ENCODE data around the gene SEZ6.

The SEZ6 gene

DNA sequence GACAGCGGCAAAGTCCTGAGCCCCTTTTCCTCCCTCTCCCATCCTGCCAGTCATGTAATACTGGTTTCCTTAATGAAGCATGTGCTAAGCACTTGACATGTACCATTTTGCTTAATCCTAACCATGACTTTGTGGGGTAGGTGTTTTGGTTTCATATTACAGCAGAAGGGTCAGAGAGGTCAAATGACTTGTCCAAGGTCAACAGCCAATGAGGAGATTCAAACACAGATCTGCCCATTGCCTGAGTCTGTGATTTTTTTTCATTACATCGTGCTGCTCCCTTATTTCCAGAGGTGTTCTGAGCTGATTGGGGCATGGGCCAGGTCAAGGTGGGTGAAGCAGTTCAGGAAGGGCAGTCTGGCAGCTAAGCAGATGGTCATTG, 36.9 kb downstream of the SEZ6 start:
- H3K9ac ChIP-seq (ENCODE audit: low read length), result no peak overlapping the region
- H3K36me3 ChIP-seq (ENCODE audit: control insufficient read depth, low read depth, low read length), result no peaks in the 10 kb centered on the region
- H3K27me3 ChIP-seq (ENCODE audit: control insufficient read depth, insufficient read depth, low read length), result no peaks in the 10 kb centered on the region
- H3K4me1 ChIP-seq (ENCODE audit: control insufficient read depth, low read depth, low read length), result peaks cover 23% of the 10 kb centered on the region
- no peak overlapping the region for H3K27ac ChIP-seq (ENCODE audit: low read length)
- no peaks in the 10 kb centered on the region for H3K9me3 ChIP-seq (ENCODE audit: control insufficient read depth, low read depth, low read length)
- H3K4me3 ChIP-seq (ENCODE audit: low read length), result peak overlapping the region; percentile 5

DNA sequence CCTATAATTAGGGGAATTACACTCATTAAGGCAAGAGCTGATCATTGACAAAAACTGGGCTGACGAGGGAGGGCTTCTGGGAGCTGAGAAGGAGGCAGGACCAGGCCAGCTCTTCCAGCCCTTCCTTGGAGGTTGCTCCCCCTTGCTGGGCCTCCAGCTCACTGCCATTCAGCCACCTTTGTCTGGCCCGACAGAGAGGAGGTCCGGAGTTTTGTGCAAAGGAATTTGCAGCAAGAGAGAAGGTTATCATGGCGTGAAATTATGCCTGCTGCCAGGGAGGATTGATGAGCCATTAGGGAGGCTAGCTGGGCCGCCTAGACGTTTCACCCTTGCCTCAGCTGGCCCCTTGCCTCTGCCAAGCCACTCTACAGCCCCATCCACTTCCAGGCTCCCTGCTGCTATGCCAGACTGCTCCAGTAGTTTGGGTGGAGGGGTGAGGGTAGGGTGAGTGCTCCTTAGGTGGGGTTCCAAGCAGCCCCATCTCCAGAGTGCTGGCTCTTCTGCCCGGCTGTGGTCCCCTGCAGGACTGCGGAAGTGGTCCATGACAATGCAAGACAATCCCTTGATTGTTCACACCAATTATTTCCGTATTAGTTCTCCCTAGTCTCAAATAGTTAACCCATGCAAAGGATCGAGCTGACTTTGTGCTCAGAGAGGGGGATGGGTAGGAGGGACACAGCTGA, 37.5 kb downstream of the SEZ6 start:
- Histone ChIP-seq H3K4me1 (ENCODE audit: control insufficient read depth, low read depth, low read length) (peaks cover 23% of the 10 kb centered on the region), H3K36me3 (ENCODE audit: control insufficient read depth, low read depth, low read length) (no peaks in the 10 kb centered on the region), H3K9me3 (ENCODE audit: control insufficient read depth, low read depth, low read length) (no peaks in the 10 kb centered on the region), H3K27me3 (ENCODE audit: control insufficient read depth, insufficient read depth, low read length) (no peaks in the 10 kb centered on the region), H3K27ac (ENCODE audit: low read length) (no peak overlapping the region), H3K4me3 (ENCODE audit: low read length) (peak overlapping the region; percentile 5), H3K9ac (ENCODE audit: low read length) (no peak overlapping the region)

DNA sequence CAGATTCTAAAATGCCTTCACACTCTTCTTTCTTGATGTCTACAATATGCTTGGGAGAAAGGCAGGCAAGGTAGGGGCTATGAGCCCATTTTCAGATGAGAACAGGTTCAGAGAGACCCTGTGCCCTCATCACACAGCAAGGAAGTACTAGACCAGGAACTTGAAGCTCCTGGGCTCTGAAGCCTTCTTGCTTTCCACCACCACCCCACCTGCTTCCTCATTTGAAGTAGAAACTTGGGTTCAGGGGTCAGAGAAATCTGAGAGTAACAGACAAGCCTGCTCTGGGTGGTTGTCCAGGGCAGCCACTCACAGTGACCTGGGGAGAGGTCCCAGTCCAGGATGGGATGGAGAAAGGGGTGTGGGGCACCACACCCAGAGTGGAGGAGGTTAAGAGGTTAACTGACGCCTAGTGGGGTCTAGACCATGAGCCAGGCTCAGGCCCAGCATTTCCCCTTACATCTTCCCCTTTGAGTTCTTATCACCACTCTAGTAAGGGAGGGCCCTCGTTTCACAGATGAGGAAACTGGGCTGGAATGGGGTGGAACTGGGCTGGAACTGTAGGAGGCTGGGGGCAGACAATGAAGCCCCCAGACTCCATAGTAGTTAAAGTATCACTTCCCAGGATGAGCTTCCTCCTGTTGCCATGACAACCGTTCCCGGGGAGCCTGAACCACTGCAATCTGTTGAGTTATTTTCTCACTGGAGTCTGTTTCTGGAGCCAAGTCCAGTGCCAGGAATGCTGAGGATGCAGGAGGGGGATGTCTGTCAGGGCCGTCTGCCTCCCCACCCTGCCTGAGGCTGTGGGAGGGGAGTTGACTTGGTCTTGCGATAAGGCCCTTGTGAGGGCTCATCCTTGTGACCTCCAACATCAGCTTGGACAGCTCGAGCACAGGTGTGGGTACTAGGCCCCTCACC, 38.4 kb downstream of the SEZ6 start:
- Histone ChIP-seq H3K4me1 (ENCODE audit: control insufficient read depth, low read depth, low read length) (peaks cover 23% of the 10 kb centered on the region), H3K9me3 (ENCODE audit: control insufficient read depth, low read depth, low read length) (no peaks in the 10 kb centered on the region), H3K36me3 (ENCODE audit: control insufficient read depth, low read depth, low read length) (no peaks in the 10 kb centered on the region), H3K9ac (ENCODE audit: low read length) (no peak overlapping the region), H3K27ac (ENCODE audit: low read length) (no peak overlapping the region), H3K4me3 (ENCODE audit: low read length) (no peak overlapping the region), H3K27me3 (ENCODE audit: control insufficient read depth, insufficient read depth, low read length) (no peaks in the 10 kb centered on the region)

DNA sequence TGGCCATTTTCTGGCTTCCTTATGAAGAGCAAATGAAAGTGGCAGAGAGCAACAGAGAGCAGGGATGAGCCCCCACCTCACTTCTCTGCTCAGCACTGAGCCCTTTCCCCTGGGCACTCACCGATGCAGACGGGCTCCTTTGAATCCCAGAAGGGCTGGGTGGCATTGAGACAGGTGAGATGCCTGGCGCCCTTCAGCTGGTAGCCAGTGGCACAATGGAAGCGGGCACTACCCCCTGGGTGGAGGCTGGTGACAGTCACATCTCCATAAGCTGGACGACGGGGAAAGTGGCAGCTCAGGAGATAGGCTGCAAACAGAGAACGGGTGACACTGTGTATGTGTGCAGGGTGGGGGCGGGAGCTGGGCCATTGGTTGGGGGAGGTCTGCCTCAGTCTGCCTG, 42.0 kb downstream of the SEZ6 start:
- Histone ChIP-seq H3K27ac (ENCODE audit: low read length) (no peak overlapping the region), H3K27me3 (ENCODE audit: control insufficient read depth, insufficient read depth, low read length) (no peaks in the 10 kb centered on the region), H3K9me3 (ENCODE audit: control insufficient read depth, low read depth, low read length) (no peaks in the 10 kb centered on the region), H3K36me3 (ENCODE audit: control insufficient read depth, low read depth, low read length) (no peaks in the 10 kb centered on the region), H3K9ac (ENCODE audit: low read length) (no peak overlapping the region), H3K4me3 (ENCODE audit: low read length) (no peak overlapping the region), H3K4me1 (ENCODE audit: control insufficient read depth, low read depth, low read length) (peaks cover 13% of the 10 kb centered on the region)

DNA sequence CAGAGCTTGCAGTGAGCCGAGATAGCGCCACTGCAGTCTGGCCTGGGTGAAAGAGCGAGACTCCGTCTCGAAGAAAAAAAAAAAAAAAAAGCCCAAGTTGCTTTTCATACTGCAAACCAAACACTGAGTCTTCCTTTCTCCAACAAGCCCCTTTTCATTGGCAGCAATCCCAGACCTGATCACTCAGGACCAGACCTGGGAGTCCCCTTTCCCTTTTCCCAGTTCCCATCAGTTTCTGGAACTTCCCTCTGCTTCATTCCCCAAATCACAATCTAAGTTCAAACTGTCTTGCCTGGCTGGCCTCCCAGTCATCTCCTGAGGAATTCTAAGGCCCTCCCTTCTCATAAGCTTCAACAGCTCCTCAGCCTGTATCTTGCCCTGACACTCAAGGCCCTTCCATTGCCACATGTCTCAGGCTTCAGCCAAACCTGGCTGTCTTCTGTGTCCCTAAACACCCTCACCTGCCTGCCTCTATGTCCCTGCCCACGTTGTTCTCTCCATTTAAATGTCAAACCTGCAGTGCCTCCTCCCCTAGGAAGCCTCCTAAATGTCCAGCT, 42.7 kb downstream of the SEZ6 start:
- Histone ChIP-seq H3K36me3 (ENCODE audit: control insufficient read depth, low read depth, low read length) (no peaks in the 10 kb centered on the region), H3K9me3 (ENCODE audit: control insufficient read depth, low read depth, low read length) (no peaks in the 10 kb centered on the region), H3K27me3 (ENCODE audit: control insufficient read depth, insufficient read depth, low read length) (no peaks in the 10 kb centered on the region), H3K9ac (ENCODE audit: low read length) (no peak overlapping the region), H3K4me3 (ENCODE audit: low read length) (no peak overlapping the region), H3K4me1 (ENCODE audit: control insufficient read depth, low read depth, low read length) (peaks cover 6% of the 10 kb centered on the region), H3K27ac (ENCODE audit: low read length) (no peak overlapping the region)

DNA sequence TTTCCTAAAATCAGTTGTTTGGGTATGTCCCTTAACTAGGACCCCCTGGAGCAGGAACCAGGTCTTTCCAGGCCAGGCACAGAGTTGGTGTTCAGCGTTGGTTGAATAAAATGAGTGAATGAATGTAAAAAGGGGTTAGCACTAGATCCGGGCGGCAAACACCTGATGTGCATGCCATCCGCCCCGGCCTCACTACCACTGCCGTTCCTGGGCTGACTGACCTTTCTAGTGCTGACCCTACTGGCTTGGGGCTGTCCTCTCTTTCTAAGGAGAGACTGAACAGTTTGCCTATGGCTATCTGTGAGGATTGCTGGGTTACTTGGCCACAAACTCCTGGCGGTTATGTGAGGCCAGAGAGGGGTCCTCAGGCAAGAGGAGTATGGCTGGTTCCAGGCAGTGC, 44.4 kb downstream of the SEZ6 start:
- no peaks in the 10 kb centered on the region for H3K36me3 ChIP-seq (ENCODE audit: control insufficient read depth, low read depth, low read length)
- no peak overlapping the region for H3K27ac ChIP-seq (ENCODE audit: low read length)
- H3K9me3 ChIP-seq (ENCODE audit: control insufficient read depth, low read depth, low read length), result no peaks in the 10 kb centered on the region
- H3K27me3 ChIP-seq (ENCODE audit: control insufficient read depth, insufficient read depth, low read length), result no peaks in the 10 kb centered on the region
- H3K4me3 ChIP-seq (ENCODE audit: low read length), result no peak overlapping the region
- peaks cover 2% of the 10 kb centered on the region for H3K4me1 ChIP-seq (ENCODE audit: control insufficient read depth, low read depth, low read length)
- no peak overlapping the region for H3K9ac ChIP-seq (ENCODE audit: low read length)

DNA sequence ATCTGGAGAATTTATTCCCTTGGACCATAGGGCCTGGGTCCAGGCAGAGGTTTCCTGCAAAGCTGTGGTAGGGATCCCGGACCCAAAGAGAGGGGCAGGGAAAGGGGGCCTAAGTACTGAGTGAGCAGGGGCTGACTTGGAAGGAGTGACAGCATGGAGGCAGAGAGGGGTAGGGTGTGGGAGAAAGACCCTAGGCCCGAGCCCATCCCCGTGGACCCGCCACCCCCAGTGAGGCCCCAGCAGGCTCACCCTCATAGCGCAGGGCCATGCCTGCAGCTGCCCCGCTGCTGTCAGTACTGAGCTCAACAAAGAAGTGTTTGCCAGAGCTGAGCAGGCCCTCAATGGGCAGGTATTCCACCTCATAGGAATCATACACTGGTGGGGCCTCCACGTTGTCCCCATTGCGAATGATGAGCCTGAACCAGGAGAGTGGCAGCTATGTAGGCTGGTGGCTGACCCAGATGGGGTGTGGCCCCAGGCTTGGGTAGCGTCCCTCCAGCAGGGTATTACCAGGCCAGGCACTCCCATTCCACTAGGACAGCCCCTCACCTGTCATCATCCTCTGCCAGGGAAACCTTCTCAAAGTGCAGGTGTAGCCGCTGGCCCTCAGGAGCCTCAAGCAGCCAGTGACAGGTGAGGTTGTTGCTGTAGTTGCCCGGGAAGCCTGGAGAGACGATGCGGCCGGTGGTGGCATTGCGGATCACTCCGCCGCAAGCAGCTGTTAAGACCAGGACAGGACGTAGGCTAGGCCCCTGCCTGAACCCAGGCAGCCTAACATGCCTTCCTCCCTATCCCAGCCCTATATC, 45.4 kb downstream of the SEZ6 start:
- Histone ChIP-seq H3K36me3 (ENCODE audit: control insufficient read depth, low read depth, low read length) (no peaks in the 10 kb centered on the region), H3K27ac (ENCODE audit: low read length) (no peak overlapping the region), H3K4me3 (ENCODE audit: low read length) (no peak overlapping the region), H3K4me1 (ENCODE audit: control insufficient read depth, low read depth, low read length) (peaks cover 4% of the 10 kb centered on the region), H3K27me3 (ENCODE audit: control insufficient read depth, insufficient read depth, low read length) (no peaks in the 10 kb centered on the region), H3K9ac (ENCODE audit: low read length) (no peak overlapping the region), H3K9me3 (ENCODE audit: control insufficient read depth, low read depth, low read length) (no peaks in the 10 kb centered on the region)

DNA sequence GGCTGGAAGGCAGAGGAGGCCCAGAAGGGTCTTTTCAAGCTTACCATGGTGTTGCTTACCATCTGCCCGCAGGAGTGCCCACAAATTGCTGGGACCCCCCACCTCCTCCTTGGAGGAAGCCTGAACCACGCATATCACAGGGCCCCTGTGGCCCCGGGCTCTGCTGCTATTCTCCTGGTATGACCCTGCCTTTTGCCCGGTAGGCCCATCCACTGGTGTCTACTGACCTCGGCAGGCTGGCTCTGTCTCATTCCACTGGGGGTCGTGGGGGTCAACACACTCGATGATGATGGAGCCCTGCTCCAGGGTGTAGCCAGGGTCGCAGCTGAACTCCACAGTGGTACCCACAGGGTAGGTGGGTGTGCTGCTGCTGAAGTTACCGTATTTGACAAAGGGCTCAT, 46.4 kb downstream of the SEZ6 start:
- Histone ChIP-seq H3K27ac (ENCODE audit: low read length) (no peak overlapping the region), H3K27me3 (ENCODE audit: control insufficient read depth, insufficient read depth, low read length) (no peaks in the 10 kb centered on the region), H3K36me3 (ENCODE audit: control insufficient read depth, low read depth, low read length) (no peaks in the 10 kb centered on the region), H3K4me1 (ENCODE audit: control insufficient read depth, low read depth, low read length) (peaks cover 4% of the 10 kb centered on the region), H3K9ac (ENCODE audit: low read length) (no peak overlapping the region), H3K4me3 (ENCODE audit: low read length) (no peak overlapping the region), H3K9me3 (ENCODE audit: control insufficient read depth, low read depth, low read length) (no peaks in the 10 kb centered on the region)

DNA sequence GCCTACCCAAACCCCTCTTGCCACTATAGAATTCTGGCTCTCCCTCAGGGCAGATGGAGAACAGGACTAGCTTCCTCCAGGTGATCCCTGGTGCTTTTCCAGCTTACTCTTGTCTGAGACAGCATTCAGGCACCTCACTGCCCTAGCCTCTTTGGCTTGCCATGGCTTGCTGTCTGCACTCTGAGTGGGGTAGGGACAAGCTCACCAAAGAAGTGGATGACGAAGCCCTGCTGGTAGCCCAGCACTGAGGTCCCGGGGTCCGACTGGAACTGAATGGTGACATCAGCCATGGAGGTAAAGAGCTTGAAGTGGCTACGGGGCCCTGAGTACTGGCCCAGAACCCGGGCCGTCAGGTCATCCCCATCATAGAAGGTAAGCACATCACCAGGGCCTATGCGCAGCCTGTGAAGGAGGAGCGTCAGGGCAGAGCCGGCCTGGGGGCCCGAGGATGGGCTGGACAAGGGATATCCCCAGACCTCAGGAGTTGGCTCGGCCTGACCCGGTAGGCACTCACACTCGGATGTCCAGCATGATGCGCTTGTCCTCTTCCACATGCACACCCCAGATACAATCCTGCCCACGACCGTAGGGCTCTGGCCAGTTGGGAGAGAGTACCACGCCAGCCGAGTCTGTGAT, 46.9 kb downstream of the SEZ6 start:
- peaks cover 4% of the 10 kb centered on the region for H3K4me1 ChIP-seq (ENCODE audit: control insufficient read depth, low read depth, low read length)
- H3K36me3 ChIP-seq (ENCODE audit: control insufficient read depth, low read depth, low read length), result no peaks in the 10 kb centered on the region
- H3K4me3 ChIP-seq (ENCODE audit: low read length), result no peak overlapping the region
- H3K27ac ChIP-seq (ENCODE audit: low read length), result no peak overlapping the region
- H3K9me3 ChIP-seq (ENCODE audit: control insufficient read depth, low read depth, low read length), result no peaks in the 10 kb centered on the region
- H3K27me3 ChIP-seq (ENCODE audit: control insufficient read depth, insufficient read depth, low read length), result no peaks in the 10 kb centered on the region
- no peak overlapping the region for H3K9ac ChIP-seq (ENCODE audit: low read length)

DNA sequence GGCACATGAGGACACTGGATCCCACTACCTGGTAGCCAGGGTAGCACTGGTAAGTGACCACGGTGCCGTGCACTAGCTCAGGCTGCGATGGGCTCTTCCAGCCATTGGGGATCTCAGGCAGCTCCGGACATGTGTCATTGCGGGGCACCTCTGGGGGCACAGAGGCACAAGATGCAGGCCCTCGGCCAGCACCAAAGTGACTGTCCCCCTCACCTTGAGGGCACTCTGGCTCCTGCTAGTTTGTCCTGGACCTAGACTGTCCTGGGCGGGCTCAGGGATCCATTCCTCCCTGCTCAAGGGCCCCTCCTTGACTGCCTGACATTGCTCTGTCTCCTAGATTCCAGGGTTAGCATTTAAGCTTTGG, 47.9 kb downstream of the SEZ6 start:
- Histone ChIP-seq H3K27ac (ENCODE audit: low read length) (no peak overlapping the region), H3K4me1 (ENCODE audit: control insufficient read depth, low read depth, low read length) (peaks cover 4% of the 10 kb centered on the region), H3K9me3 (ENCODE audit: control insufficient read depth, low read depth, low read length) (no peaks in the 10 kb centered on the region), H3K27me3 (ENCODE audit: control insufficient read depth, insufficient read depth, low read length) (no peaks in the 10 kb centered on the region), H3K36me3 (ENCODE audit: control insufficient read depth, low read depth, low read length) (no peaks in the 10 kb centered on the region), H3K4me3 (ENCODE audit: low read length) (no peak overlapping the region), H3K9ac (ENCODE audit: low read length) (no peak overlapping the region)

All from iPS-18a (cell line).